DMS114 treated with DMSO at 0.1 percent for 48 hours (cell line): ENCODE results near the gene PROM1.
A peak's percentile ranks its signal among the peaks of the same experiment; 100 is the strongest.

Experiments used
- DNase-seq: peaks from one replicate; lab custom pipeline; 2025; ENCODE audit not compliant: unreplicated experiment; lab: John Stamatoyannopoulos, UW

The PROM1 gene

DNA sequence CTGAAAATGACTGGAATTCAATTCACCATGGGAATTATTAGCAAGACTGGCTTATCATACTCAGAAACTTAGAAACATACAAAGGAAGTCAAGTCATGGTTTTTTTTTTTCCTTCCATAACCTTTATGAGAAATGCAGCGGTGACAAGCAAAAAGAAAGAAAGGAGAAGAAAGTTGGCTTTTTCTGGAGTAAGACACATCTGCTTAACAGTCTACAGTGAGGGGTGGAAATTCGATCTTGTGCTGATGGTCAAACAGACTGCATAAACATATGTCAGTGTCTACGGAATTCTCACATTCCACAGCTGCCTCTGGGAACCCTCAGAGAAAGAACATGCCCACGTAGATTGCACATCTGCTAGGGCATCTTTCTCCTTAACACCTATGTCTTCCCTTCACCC lies 54.6 kb downstream of the PROM1 start:
- DNase-seq, result no peak

GRCh38 chr4:16027626-16028025 lies 56.2 kb downstream of the PROM1 start:
- no peak for DNase-seq

- DNase-seq, result no peak
These were observed 56.7 kb downstream of the PROM1 start for GRCh38 chr4:16027114-16027513.

GRCh38 chr4:16026160-16026761 lies 57.6 kb downstream of the PROM1 start:
- DNase-seq, result no peak

- DNase-seq, result no peak
These were observed 58.6 kb downstream of the PROM1 start for GRCh38 chr4:16025268-16025667.

DNA sequence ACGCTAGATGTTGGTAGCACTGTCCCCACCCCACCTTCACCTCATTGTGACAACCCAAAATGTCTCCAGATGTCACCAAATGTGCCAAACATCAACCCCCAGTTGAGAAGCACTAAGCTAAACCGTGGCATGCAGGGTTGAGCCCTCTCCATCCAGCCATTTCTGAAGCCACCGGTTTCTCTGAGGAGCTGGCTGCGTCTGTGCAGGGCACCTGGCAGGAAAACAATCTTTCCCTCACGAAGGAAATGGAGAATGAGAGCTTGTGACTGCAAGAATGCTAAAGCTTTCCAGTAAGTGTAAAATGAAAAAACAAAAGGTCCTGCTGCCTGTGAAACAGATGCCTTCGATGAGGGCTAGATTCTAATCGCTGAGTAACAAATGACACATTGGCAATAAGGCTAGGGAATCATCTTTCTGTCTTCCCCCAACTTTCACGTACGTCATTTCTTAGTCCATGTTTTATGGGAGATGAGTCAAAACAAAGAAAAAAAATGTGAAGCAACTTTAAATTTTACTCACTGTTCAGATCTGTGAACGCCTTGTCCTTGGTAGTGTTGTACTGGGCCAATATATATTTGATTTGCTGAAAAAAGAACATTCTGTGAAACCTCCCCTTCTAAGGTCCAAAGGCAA lies 59.9 kb downstream of the PROM1 start:
- no peak for DNase-seq

DNA sequence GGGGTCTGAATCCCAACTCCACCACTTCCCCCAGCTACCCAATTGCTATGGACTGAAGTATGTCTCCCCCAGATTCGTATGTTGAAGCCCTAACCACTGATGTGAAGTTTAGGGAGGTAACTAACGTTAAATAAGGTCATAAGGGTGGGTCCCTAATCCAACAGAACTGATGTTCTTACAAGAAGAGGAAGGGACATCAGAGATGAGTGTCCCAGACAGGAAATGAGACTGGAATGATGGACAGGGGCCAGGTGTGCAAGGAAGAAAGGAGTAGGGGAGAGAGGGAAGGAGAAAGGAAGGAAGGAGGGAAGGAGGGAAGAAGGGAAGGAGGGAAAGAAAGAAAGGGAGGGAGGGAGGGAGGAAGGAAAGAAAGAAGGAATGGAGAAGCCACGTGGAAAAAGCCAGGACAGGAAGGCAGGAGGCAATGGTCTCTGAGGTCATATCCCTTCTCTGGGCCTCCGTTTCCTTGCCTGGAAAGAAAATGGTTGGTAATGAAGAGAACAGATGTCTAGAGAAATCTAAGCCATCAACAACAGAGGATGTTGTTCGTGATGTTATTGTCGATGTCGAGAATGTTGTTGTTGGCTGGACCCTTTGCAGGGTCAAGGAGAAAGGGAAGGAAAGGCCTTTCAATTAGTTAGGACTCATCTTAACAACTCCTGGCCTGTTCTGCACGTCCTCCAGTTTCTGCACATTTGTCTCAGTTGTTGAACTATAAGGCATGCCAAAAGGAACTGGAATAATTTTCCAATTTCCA lies 61.8 kb downstream of the PROM1 start:
- no peak for DNase-seq

DNA sequence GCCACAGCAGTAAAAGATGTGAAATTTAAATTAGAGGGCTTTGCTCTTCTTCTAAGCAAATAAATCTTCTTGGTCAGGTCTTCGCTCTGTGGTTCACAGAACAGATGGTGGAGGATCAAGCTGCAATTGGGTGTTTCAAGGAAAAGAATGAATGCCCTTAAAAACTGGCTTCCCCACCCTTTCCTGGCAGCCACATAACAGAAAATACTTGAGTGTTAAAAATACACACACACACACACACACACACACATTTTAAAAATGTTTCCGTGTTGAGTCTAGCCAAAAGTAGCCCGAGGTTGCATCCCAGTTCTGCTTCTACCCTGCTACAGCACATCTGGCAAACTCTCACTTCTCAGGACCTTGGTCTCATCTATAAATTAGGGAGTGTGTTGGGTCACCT lies 64.2 kb downstream of the PROM1 start:
- no peak for DNase-seq

DNA sequence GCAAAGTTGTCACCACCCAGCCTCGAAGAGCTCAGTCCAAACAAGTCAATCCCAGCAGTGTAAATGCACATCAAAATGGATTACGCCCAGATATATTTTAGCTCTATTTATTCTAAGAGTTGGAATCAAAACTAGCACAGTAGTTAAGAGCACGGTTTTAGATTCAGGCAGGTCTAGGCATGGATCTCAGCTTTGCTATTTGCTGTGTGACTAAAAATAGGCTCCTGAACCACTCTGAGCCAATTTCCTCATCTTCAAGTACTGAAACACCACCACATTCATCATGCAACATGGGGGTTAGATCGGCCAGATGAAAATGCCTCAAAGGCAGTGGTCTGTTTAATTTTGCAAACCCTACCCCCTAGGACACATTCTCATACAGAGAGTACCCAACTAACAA lies 65.0 kb downstream of the PROM1 start:
- DNase-seq, result no peak

GRCh38 chr4:16018061-16018676 lies 65.7 kb downstream of the PROM1 start:
- DNase-seq, result no peak

DNA sequence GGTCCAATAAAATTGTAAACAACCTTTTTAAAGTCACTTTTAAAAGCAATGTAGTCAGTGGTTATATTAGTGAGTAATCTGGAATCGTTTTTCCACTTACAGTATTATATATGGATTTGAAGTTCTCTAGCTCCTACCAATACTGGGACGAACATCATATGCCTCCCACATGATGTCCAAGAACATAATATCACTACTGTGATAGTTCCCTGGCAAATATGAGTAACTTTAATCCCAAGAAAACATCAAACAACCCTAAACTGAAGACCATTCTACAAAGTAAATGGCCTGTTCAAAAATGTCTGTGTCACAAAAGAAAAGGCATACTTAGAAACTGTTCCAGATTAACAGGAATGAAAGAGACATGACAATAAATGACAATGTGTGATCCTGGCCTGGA lies 67.3 kb downstream of the PROM1 start:
- DNase-seq, result no peak

DNA sequence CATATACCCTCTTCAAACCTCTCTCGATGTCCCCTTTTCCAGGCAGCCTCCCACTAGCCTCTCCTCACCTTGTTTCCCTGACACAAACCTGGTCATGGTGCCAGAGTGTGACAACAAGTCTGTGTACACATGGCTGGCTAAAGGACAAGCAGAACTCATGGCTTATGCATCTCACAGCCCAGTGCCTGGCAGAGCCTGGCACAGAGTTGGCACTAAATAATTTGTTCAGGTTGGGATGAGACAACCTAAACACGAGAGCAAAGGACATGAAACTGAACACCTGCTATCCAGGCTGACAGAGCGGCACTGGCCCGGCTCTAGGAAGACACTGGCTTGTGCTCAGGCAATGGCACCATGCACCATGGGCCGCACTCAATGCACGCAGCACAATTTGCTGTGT lies 72.7 kb downstream of the PROM1 start:
- DNase-seq, result no peak

- no peak for DNase-seq
These were observed 74.7 kb downstream of the PROM1 start for GRCh38 chr4:16009153-16009552.

DNA sequence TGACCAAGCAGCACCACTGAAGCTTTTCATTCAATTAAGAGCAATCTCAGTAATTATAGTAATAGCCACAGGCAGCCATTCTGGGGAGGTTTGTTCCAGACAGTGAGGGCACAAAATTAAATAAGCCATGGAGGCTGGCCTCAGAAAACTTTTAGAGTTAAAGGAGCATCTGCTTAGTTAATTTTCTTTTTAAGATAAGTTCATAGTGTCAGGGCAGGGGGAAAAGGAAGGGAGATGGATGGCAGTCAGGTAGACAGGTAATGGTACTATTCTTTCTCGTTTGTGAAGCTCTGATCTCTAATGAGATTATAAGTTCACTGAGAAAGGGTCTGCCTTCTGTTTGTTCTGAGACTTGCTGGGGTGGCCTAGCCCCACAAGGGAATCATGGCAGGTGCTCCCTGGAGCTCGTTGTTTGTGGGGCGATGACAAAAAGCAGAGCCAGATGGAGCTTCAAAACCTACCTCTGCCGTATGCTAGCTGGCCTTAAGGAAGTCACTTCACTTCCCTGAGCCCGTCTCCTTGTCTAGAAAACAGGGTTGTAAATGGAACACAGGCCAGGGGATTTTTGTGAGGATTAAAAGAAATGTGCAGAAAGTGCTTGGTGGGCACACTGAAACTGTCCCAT lies 76.2 kb downstream of the PROM1 start:
- DNase-seq, result no peak

GRCh38 chr4:16006771-16007446 lies 76.9 kb downstream of the PROM1 start:
- DNase-seq, result no peak

GRCh38 chr4:16005676-16006075 lies 78.1 kb downstream of the PROM1 start:
- DNase-seq, result no peak

DNA sequence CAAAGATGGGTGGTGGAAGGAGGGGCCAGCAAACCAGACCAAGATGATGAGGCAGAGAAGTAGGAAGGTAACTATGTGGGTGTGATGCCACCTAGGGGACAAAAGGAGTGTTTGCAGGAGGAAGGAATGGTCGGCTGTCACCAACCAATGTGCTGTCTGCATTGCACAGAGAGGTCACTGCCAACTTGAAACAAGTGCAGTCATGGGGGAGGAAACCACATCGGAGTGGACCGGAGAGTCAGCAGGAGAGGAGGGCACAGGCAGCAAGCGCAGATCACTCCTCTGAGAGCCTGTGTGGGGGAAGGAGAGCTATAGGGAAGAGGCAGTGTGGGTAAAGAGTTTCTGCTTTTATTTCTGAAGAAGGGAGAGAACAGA lies 82.4 kb downstream of the PROM1 start:
- DNase-seq, result peak; percentile 56

GRCh38 chr4:16000708-16001483 lies 82.9 kb downstream of the PROM1 start:
- DNase-seq, result no peak

DNA sequence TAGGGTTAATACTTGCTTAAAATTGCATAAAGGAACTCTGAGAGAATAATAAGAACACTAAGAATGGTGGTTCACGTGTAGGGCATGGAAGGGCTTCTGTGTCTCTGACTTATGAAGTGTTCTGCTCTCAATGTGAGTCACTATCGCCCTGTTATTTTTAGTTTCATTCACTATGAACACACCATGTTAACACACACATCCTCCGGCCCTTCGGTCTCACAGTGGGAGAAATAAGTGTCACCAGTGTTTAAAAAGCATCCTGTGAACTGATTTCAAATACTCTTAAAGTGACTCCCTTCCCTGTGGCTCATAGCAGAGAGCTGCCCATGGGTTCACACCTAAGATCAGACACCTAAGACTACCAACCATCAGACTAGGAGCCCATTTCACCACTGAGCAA lies 87.0 kb downstream of the PROM1 start:
- no peak for DNase-seq

- no peak for DNase-seq
These were observed 88.0 kb downstream of the PROM1 start for GRCh38 chr4:15995826-15996225.
